ENCODE results near the gene KLRF2.

The KLRF2 gene

DNA sequence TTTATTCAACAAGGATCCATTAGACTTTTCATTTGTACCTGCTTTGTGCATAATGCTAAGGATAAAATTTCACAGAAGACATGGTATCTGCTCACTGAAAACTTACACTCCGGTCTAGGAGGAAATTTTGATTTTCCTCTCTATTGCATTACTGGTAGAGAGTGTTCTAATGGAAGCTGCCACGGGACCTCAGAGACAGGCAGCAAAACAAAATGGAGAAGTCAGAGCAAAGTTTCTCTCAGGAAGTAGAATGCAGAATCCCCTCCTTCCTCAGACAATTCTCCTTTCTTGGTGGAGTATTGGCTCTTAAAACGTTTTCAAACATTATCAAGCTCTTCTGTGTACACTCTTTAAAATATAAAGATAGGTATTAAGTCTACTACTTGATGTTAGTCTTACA lies 24.4 kb upstream of the KLRF2 start:
- DNase-seq (ENCODE audit: low read depth) = no peak
- H3K4me3 ChIP-seq (ENCODE audit: low read depth, low read length) = no peak overlapping the region
- TF ChIP-seq, protein P1, sequence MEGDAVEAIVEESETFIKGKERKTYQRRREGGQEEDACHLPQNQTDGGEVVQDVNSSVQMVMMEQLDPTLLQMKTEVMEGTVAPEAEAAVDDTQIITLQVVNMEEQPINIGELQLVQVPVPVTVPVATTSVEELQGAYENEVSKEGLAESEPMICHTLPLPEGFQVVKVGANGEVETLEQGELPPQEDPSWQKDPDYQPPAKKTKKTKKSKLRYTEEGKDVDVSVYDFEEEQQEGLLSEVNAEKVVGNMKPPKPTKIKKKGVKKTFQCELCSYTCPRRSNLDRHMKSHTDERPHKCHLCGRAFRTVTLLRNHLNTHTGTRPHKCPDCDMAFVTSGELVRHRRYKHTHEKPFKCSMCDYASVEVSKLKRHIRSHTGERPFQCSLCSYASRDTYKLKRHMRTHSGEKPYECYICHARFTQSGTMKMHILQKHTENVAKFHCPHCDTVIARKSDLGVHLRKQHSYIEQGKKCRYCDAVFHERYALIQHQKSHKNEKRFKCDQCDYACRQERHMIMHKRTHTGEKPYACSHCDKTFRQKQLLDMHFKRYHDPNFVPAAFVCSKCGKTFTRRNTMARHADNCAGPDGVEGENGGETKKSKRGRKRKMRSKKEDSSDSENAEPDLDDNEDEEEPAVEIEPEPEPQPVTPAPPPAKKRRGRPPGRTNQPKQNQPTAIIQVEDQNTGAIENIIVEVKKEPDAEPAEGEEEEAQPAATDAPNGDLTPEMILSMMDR (IDR thresholded peaks at IDR 0.05; ENCODE audit: low read depth, low read length, missing control alignments) = no peak

DNA sequence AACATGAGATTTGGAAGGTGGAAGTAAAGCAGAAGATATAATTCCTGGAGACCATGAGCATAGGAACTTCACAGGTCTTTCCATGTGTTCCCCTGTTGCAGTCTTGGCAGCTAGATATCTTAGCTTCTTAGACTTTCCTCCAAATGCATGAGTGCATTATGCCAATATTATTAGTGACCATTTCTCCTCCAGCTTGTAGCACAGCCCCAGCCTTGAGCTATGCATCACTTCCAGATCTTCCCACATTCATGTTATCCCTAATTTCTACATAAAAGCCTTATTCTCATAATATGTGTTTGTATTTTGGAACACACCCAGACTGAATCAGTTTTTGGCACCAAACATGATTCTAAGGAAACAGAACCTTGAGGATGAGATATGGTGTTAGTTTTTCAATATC lies 23.2 kb upstream of the KLRF2 start:
- TF ChIP-seq, protein P1 (IDR thresholded peaks at IDR 0.05; ENCODE audit: low read depth, low read length, missing control alignments) = no peak
- no peak for DNase-seq (ENCODE audit: low read depth)
- H3K4me3 ChIP-seq (ENCODE audit: low read depth, low read length) = no peak overlapping the region

DNA sequence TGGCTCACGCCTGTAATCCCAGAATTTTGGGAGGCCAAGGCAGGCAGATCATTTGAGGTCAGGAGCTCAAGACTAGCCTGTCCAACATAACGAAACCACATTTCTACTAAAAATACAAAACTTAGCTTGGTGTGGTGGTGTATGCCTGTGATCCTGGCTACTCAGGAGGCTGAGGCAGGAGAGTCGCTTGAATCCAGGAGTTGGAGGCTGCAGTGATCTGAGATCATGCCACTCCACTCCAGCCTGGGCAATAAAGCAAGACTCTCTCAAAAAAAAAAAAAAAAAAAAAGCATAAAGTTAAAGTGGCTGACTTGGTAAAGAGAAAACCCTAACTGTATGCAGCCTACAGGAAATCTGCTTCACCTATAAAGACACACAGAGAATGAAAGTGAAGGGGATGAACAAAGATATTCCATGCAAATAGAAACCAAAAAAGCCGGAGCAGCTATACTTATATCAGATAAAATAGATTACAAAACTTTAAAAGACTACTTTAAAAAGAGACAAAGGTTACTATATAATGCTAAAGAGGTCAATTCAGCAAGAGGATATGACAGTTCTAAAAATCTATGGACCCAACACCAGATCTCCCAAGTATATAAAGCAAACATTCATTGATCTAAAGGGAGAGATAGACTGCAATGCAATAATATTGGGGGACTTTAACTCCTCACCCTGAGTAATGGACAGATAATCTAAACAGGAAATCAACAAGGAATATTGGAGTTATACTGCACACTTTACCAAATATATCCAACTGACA lies 16.2 kb upstream of the KLRF2 start:
- TF ChIP-seq, protein P1 (IDR thresholded peaks at IDR 0.05; ENCODE audit: low read depth, low read length, missing control alignments) = no peak
- DNase-seq (ENCODE audit: low read depth) = no peak
- no peak overlapping the region for H3K4me3 ChIP-seq (ENCODE audit: low read depth, low read length)

DNA sequence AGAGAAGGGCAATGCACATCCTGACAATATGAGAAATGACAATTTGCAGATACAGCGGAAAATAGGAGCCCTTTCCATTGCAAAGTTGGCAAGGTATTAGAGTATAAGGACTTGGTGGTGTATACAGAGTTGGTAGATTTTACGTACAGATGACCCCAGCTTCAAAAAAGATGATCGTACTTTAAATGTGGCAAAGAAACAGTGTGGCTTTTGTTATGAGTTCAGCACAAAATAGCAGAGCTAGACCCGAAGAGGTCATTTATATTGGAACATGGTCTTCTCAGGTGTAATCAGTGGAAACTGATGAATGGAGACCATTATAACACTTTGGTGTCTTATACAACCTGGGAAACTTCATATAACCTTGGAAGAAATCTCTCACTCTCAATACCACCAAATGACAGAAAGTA lies 14.4 kb upstream of the KLRF2 start:
- no peak overlapping the region; the same call in 1 of the 2 replicates for H3K4me3 ChIP-seq (ENCODE audit: low read depth, low read length)
- TF ChIP-seq, protein P1 (IDR thresholded peaks at IDR 0.05; ENCODE audit: low read depth, low read length, missing control alignments) = no peak
- no peak for DNase-seq (ENCODE audit: low read depth)

DNA sequence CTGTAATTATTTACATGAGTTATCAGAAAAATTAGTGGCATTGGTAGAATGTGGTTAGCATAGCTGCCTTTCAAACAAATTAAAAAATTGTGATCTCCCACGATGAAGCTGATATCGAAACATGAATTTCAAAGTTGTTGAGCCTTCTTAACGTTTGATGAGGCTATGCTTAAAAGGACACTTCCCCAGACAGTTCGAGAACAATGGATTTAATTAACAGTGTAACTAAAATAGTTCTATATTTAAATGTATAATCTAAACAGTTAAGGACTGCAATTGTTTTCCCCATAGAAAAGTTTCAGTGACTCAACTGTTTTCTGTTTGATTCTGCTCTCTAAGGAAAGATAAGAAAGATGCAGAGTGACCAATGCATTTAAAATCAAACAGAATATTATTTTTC lies 13.8 kb upstream of the KLRF2 start:
- no peak for DNase-seq (ENCODE audit: low read depth)
- no peak overlapping the region; the same call in 1 of the 2 replicates for H3K4me3 ChIP-seq (ENCODE audit: low read depth, low read length)
- TF ChIP-seq, protein P1 (IDR thresholded peaks at IDR 0.05; ENCODE audit: low read depth, low read length, missing control alignments) = no peak

DNA sequence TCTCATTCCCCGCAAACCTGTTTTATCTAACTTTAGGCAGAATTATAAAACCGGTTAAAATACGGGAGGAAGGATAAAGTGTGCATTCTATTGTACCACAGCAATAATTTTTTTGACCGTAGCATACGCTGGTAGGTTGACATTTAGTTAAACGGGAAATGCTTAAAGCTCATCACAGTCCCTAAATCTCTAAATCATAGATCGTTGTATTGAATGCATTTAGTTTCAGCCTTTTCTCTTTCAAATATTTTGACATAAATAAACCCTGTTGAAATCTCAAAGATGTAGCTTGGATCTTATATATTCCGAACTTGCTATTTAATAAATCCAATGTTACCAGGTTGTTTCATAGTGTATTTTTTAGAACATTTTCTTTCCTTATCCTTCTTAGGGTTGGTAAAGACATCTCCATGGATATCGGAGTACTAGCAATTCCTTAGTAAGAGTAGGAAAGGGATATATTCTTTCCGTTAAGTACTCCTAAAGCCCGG lies 12.9 kb upstream of the KLRF2 start:
- peak overlapping the region; percentile 32; the same call in 1 of the 2 replicates for H3K4me3 ChIP-seq (ENCODE audit: low read depth, low read length)
- DNase-seq (ENCODE audit: low read depth) = no peak
- TF ChIP-seq, protein P1 (IDR thresholded peaks at IDR 0.05; ENCODE audit: low read depth, low read length, missing control alignments) = no peak

DNA sequence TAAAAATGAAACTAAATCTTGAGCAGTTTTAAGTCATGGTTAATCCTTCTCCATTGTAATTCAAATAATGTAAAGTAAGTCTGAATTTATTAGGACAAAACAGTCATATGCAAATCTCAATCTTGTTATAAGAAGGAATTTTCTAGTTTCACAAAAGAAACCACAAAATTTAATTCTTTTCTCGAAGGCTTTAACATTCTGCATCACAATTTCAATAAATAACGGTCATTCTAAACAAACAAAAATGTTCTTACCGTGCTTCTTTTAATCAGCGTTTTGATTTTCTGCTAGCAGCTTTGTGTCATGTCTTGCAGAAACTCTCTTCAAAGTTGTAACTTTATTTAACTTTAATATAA lies 12.4 kb upstream of the KLRF2 start:
- H3K4me3 ChIP-seq (ENCODE audit: low read depth, low read length) = peak overlapping the region; percentile 61; the same call in 1 of the 2 replicates
- no peak for DNase-seq (ENCODE audit: low read depth)
- TF ChIP-seq, protein P1 (IDR thresholded peaks at IDR 0.05; ENCODE audit: low read depth, low read length, missing control alignments) = no peak

Data from GM12864 (cell line).